Right lobe of liver (tissue), 6 donors: ENCODE results near the gene TSC22D3. TPM values are rescaled to one million over a fixed set of nuclear protein-coding genes. Genes with fewer than 3 reads are reported as not detected.
"Not testable (repeated sequence)": the region's sequence is repeated elsewhere in the genome, so short reads cannot be mapped to it uniquely, and the experiment has no call there.

ENCODE experiments used
- ATAC-seq, 4 donors: fragments of 200-7000 bp; cut with Tn5 transposase; one replicate each; pipeline ENCODE4 v1.9.1; 2020; ENCODE audit warnings: mild to moderate bottlenecking in 4 of 4, moderate library complexity in 4 of 4
- DNase-seq, 3 donors: peaks; one replicate each; pipeline ENCODE4 v3.0.0-alpha.2; 2020
- H3K27ac ChIP-seq, 3 donors: fragments of 200-600 bp; one replicate each; pipeline ENCODE4 v1.8.0; 2022
- H3K27me3 ChIP-seq, 2 donors: fragments of 200-600 bp; one replicate each; pipeline ENCODE4 v1.8.0; 2022
- H3K36me3 ChIP-seq, 4 donors: fragments of 200-600 bp; sonication (generic) in 1 of 4; one replicate each; pipeline versions ENCODE4 v1.5.1 to v1.8.0; 2017 to 2022; ENCODE audit warnings: control low read depth in 1 of 4
- H3K4me1 ChIP-seq, 4 donors: fragments of 200-600 bp; sonication (generic) in 1 of 4; one replicate each; pipeline versions ENCODE4 v1.5.1 to v1.8.0; 2017 to 2022; ENCODE audit warnings: control low read depth in 1 of 4
- H3K4me3 ChIP-seq, 3 donors: fragments of 200-600 bp; one replicate each; pipeline ENCODE4 v1.8.0; 2022
- H3K9me3 ChIP-seq, 4 donors: fragments of 200-600 bp; sonication (generic) in 1 of 4; one replicate each; pipeline versions ENCODE4 v1.5.1 to v1.8.0; 2017 to 2022; ENCODE audit warnings: control low read depth in 1 of 4
- CTCF ChIP-seq, 4 donors: fragments of 200-600 bp in 3 of 4; fragments of 450-650 bp in 1 of 4; IDR thresholded peaks; one replicate each; pipeline versions ENCODE4 v1.5.1 to v1.8.0; 2016 to 2022; ENCODE audit warnings: antibody characterized with exemption in 4 of 4, mild to moderate bottlenecking in 2 of 4
- POLR2A ChIP-seq: fragments of 450-650 bp; IDR thresholded peaks from one replicate; pipeline ENCODE4 v1.6.1; 2017; ENCODE audit warnings: antibody characterized with exemption, mild to moderate bottlenecking
- WGBS: methylation state at CpG from one replicate; pipeline ENCODE4 v1.1.6; 2018; ENCODE audit warnings: low coverage, low lambda C conversion rate; ENCODE audit not compliant: insufficient coverage; ENCODE audit errors: missing lambda C conversion rate; 5-methylcytosine and 5-hydroxymethylcytosine counted together
- intact Hi-C, 2 donors: fragments of 100-400 bp; cut with DNase I; formaldehyde crosslinking; loops; one replicate each; pipeline versions ENCODE4 v1.11.2 to v1.14.1; 2022
- total RNA-seq, 6 experiments: library from RNA; depleted of rRNA in 2 of 6; stranded (reverse); fragments of >200 nt in 2 of 6; fragmentation: NEBNext Ultra II Directional in 3 of 6; extraction: Animal tissue kit (Norgen Biotek cat#: 25700) in 3 of 6; gene quantifications; one replicate each; pipeline versions ENCODE4 v1.1.0 to v1.2.4, GENCODE V29; 2016 to 2023
- donor health status: DM: no; HTN: yes; CAD: no.
- donor health status: DM: no; HTN: no; CAD: no.
- donor health status: DM: no; HTN: no; CAD: no.
- donor health status: DM: no; HTN: yes; CAD: no.
- donor health status: DM: no; HTN: yes; CAD: no.

TSC22D3 gene
- total RNA-seq, 6 experiments from 2014 or later, result 7.4 to 118 (median 60.3) TPM

GRCh38 chrX:107673933-107674479 is 101.6 kb downstream of the TSC22D3 start:
- no peaks in the 10 kb centered on the region for H3K9me3 ChIP-seq
- H3K4me1 ChIP-seq, result peaks cover 0 to 4% (median 0%) of the 10 kb centered on the region in 4 donors
- no peak for TF ChIP-seq CTCF (IDR thresholded peaks at IDR 0.05)
- TF ChIP-seq POLR2A, result no peak
- peak; percentile 40 to 68 (median 56) for ATAC-seq
- H3K36me3 ChIP-seq, result no peaks in the 10 kb centered on the region
- intact Hi-C loops, result no loop called here
- H3K27me3 ChIP-seq, result no peaks in the 10 kb centered on the region
- WGBS, result 37% methylated on average over 5 of the region's 7 CpGs
- peak overlapping the region; percentile 51 to 56 (median 51) for H3K27ac ChIP-seq
- H3K4me3 ChIP-seq, result no peak overlapping the region
- peak; percentile 56 to 76 (median 68) for DNase-seq

- 52% methylated on average over 4 of the region's 6 CpGs for WGBS
- peak overlapping the region; percentile 51 to 56 (median 51) for H3K27ac ChIP-seq
- DNase-seq (no peak), ATAC-seq (no peak)
- intact Hi-C loops, result no loop called here
- no peak for TF ChIP-seq CTCF (IDR thresholded peaks at IDR 0.05)
- TF ChIP-seq POLR2A, result no peak
- no peaks in the 10 kb centered on the region for H3K27me3 ChIP-seq
- no peaks in the 10 kb centered on the region for H3K36me3 ChIP-seq
- no peaks in the 10 kb centered on the region for H3K9me3 ChIP-seq
- no peak overlapping the region for H3K4me3 ChIP-seq
- peaks cover 0 to 4% (median 0%) of the 10 kb centered on the region in 4 donors for H3K4me1 ChIP-seq
Measured at GRCh38 chrX:107673431-107673830, 102.2 kb downstream of the TSC22D3 start.

- intact Hi-C loops, result no loop called here
- Histone ChIP-seq H3K9me3 (no peaks in the 10 kb centered on the region), H3K27me3 (no peaks in the 10 kb centered on the region), H3K4me1 (peaks cover 0 to 4% (median 0%) of the 10 kb centered on the region in 4 donors), H3K27ac (peak overlapping the region in 2 of 3 donors; percentile 51 to 56), H3K4me3 (no peak overlapping the region), H3K36me3 (no peaks in the 10 kb centered on the region)
- DNase-seq, result peak; percentile 61 to 75 (median 73)
- 14% methylated on average over 3 of the region's 9 CpGs for WGBS
- peak; percentile 58 to 68 (median 61) for TF ChIP-seq CTCF (IDR thresholded peaks at IDR 0.05)
- TF ChIP-seq POLR2A, result no peak
- ATAC-seq, result peak; percentile 73 to 83 (median 76)
Measured at GRCh38 chrX:107672955-107673378, 102.6 kb downstream of the TSC22D3 start.

GRCh38 chrX:107671256-107671655 is 104.3 kb downstream of the TSC22D3 start:
- intact Hi-C loops, DNase-seq, H3K4me3 ChIP-seq, H3K9me3 ChIP-seq, H3K4me1 ChIP-seq, H3K36me3 ChIP-seq, H3K27ac ChIP-seq, H3K27me3 ChIP-seq, ATAC-seq: not testable (repeated sequence)
- 67% methylated on average over 9 of the region's 9 CpGs for WGBS

- intact Hi-C loops, result loop anchor here in 1 of 2 donors (10.0 kb wide), 1 partner anchor 105 kb away; the partner anchor contains the start of genes NCBP2L and TSC22D3
- H3K27me3 ChIP-seq, result no peaks in the 10 kb centered on the region
- H3K36me3 ChIP-seq, result no peaks in the 10 kb centered on the region
- no peaks in the 10 kb centered on the region for H3K4me1 ChIP-seq
- no peak for TF ChIP-seq CTCF (IDR thresholded peaks at IDR 0.05)
- no peak for TF ChIP-seq POLR2A
- ATAC-seq (no peak), DNase-seq (no peak)
- H3K4me3 ChIP-seq, result no peak overlapping the region
- 20% methylated on average over 3 of the region's 5 CpGs for WGBS
- H3K27ac ChIP-seq, result no peak overlapping the region
- H3K9me3 ChIP-seq, result no peaks in the 10 kb centered on the region
Measured at GRCh38 chrX:107669885-107670628, 105.5 kb downstream of the TSC22D3 start.
